Chondrocyte (in vitro differentiated cells): ENCODE measurements around the gene SAFB. TPM values are rescaled to one million over a fixed set of nuclear protein-coding genes. Genes with fewer than 3 reads are reported as not detected.

Experiments
- DNase-seq: peaks from one replicate; pipeline ENCODE4 v3.0.0; 2021; ENCODE audit warnings: mixed read lengths, low spot score
- H3K27ac Mint-ChIP-seq: one replicate; pipeline ENCODE4 v1.8.0; 2021; ENCODE audit warnings: mild to moderate bottlenecking, moderate library complexity, mixed read lengths; ENCODE audit not compliant: unreplicated experiment
- H3K27me3 Mint-ChIP-seq: 2 replicates; pipeline ENCODE4 v1.8.0; 2021; ENCODE audit warnings: low read depth, mixed read lengths
- H3K36me3 Mint-ChIP-seq: 2 replicates; pipeline ENCODE4 v1.8.0; 2021; ENCODE audit warnings: low read depth, mixed read lengths
- H3K4me1 Mint-ChIP-seq: 2 replicates; pipeline ENCODE4 v1.8.0; 2021; ENCODE audit warnings: low read depth, mild to moderate bottlenecking, mixed read lengths
- H3K4me3 Mint-ChIP-seq: one replicate; pipeline ENCODE4 v1.8.0; 2021; ENCODE audit warnings: mild to moderate bottlenecking, moderate library complexity, mixed read lengths; ENCODE audit not compliant: unreplicated experiment
- H3K9me3 Mint-ChIP-seq: 2 replicates; pipeline ENCODE4 v1.8.0; 2021; ENCODE audit warnings: low read depth, mixed read lengths
- CTCF ChIP-seq: fragments of 200-600 bp; sonication (generic); IDR thresholded peaks from 2 replicates; pipeline ENCODE4 v1.5.0; 2021; ENCODE audit warnings: antibody characterized with exemption, mild to moderate bottlenecking, moderate library complexity
- total RNA-seq: library from RNA; stranded (reverse); gene quantifications from 3 replicates; pipeline ENCODE4 v1.2.1, GENCODE V29; 2021

SAFB gene
- total RNA-seq, 1 donor from 2014 or later: 58.3 TPM

GRCh38 chr19:5681391-5682106 is 58.7 kb downstream of the SAFB start:
- no peaks in the 10 kb centered on the region for H3K9me3 Mint-ChIP-seq
- no peak for TF ChIP-seq CTCF
- H3K27ac Mint-ChIP-seq: peak overlapping the region; percentile 8
- H3K27me3 Mint-ChIP-seq: no peaks in the 10 kb centered on the region
- peaks cover 26% of the 10 kb centered on the region for H3K4me1 Mint-ChIP-seq
- no peak for DNase-seq
- peak overlapping the region; percentile 100 for H3K4me3 Mint-ChIP-seq
- no peaks in the 10 kb centered on the region for H3K36me3 Mint-ChIP-seq

GRCh38 chr19:5682107-5682482 is 59.2 kb downstream of the SAFB start:
- no peaks in the 10 kb centered on the region for H3K9me3 Mint-ChIP-seq
- no peaks in the 10 kb centered on the region for H3K27me3 Mint-ChIP-seq
- H3K27ac Mint-ChIP-seq: peak overlapping the region; percentile 8
- no peak for DNase-seq
- peak overlapping the region; percentile 100 for H3K4me3 Mint-ChIP-seq
- TF ChIP-seq CTCF: no peak
- no peaks in the 10 kb centered on the region for H3K36me3 Mint-ChIP-seq
- H3K4me1 Mint-ChIP-seq: peaks cover 28% of the 10 kb centered on the region

GRCh38 chr19:5683177-5683886 is 60.4 kb downstream of the SAFB start:
- Mint-ChIP-seq H3K27me3 (no peaks in the 10 kb centered on the region), H3K4me3 (no peak overlapping the region), H3K9me3 (no peaks in the 10 kb centered on the region), H3K36me3 (no peaks in the 10 kb centered on the region), H3K4me1 (peaks cover 30% of the 10 kb centered on the region), H3K27ac (no peak overlapping the region)
- no peak for TF ChIP-seq CTCF
- no peak for DNase-seq

GRCh38 chr19:5684694-5685430 is 62.0 kb downstream of the SAFB start:
- Mint-ChIP-seq H3K36me3 (no peaks in the 10 kb centered on the region), H3K9me3 (no peaks in the 10 kb centered on the region), H3K4me1 (peaks cover 27% of the 10 kb centered on the region), H3K4me3 (no peak overlapping the region), H3K27me3 (no peaks in the 10 kb centered on the region), H3K27ac (no peak overlapping the region)
- no peak for DNase-seq
- TF ChIP-seq CTCF: no peak

- Mint-ChIP-seq H3K4me3 (peak overlapping the region; percentile 73), H3K36me3 (peaks cover 5% of the 10 kb centered on the region), H3K27me3 (no peaks in the 10 kb centered on the region), H3K27ac (peak overlapping the region; percentile 85), H3K9me3 (no peaks in the 10 kb centered on the region), H3K4me1 (peaks cover 33% of the 10 kb centered on the region)
- TF ChIP-seq CTCF: no peak
- DNase-seq: no peak
These were observed 63.4 kb downstream of the SAFB start for GRCh38 chr19:5686326-5686646.
